Measurements from ENCODE around the gene ABCC2.
"Not testable (repeated sequence)": the region's sequence is repeated elsewhere in the genome, so short reads cannot be mapped to it uniquely, and the experiment has no call there.

ABCC2 gene

GRCh38 chr10:99782447-99783286 lies at the start of gene ABCC2:
Gene ABCC2 (plus strand): TSS chr10:99782640. CDS start chr10:99782845, 205 bp downstream.
- DNase-seq (ENCODE audit: low read depth), result no peak

- no peak for DNase-seq (ENCODE audit: low read depth)
Observed at GRCh38 chr10:99733366-99733765, 49.1 kb upstream of the ABCC2 start.

GRCh38 chr10:99734111-99734510 lies 48.3 kb upstream of the ABCC2 start:
- not testable (repeated sequence) for DNase-seq (ENCODE audit: low read depth)

- DNase-seq (ENCODE audit: low read depth), result no peak
Observed at GRCh38 chr10:99740260-99740659, 42.2 kb upstream of the ABCC2 start.

GRCh38 chr10:99740933-99741559 lies 41.4 kb upstream of the ABCC2 start:
- DNase-seq (ENCODE audit: low read depth), result no peak

GRCh38 chr10:99742254-99742653 lies 40.2 kb upstream of the ABCC2 start:
- no peak for DNase-seq (ENCODE audit: low read depth)

GRCh38 chr10:99742701-99743100 lies 39.7 kb upstream of the ABCC2 start:
- no peak for DNase-seq (ENCODE audit: low read depth)

- no peak for DNase-seq (ENCODE audit: low read depth)
Observed at GRCh38 chr10:99743841-99744240, 38.6 kb upstream of the ABCC2 start.

- DNase-seq (ENCODE audit: low read depth), result not testable (repeated sequence)
Observed at GRCh38 chr10:99746166-99746565, 36.3 kb upstream of the ABCC2 start.

GRCh38 chr10:99748823-99749451 lies 33.5 kb upstream of the ABCC2 start:
- DNase-seq (ENCODE audit: low read depth), result no peak

- no peak for DNase-seq (ENCODE audit: low read depth)
Observed at GRCh38 chr10:99750641-99751040, 31.8 kb upstream of the ABCC2 start.

- DNase-seq (ENCODE audit: low read depth), result no peak
Observed at GRCh38 chr10:99754670-99755069, 27.8 kb upstream of the ABCC2 start.

- DNase-seq (ENCODE audit: low read depth), result no peak
Observed at GRCh38 chr10:99756159-99756558, 26.3 kb upstream of the ABCC2 start.

- no peak for DNase-seq (ENCODE audit: low read depth)
Observed at GRCh38 chr10:99758211-99758891, 24.1 kb upstream of the ABCC2 start.

GRCh38 chr10:99760321-99760720 lies 22.1 kb upstream of the ABCC2 start:
- no peak for DNase-seq (ENCODE audit: low read depth)

GRCh38 chr10:99761365-99761764 lies 21.1 kb upstream of the ABCC2 start:
- no peak for DNase-seq (ENCODE audit: low read depth)

- no peak for DNase-seq (ENCODE audit: low read depth)
Observed at GRCh38 chr10:99765672-99766301, 16.7 kb upstream of the ABCC2 start.

- DNase-seq (ENCODE audit: low read depth), result no peak
Observed at GRCh38 chr10:99766302-99766681, 16.1 kb upstream of the ABCC2 start.

- no peak for DNase-seq (ENCODE audit: low read depth)
Observed at GRCh38 chr10:99767901-99768300, 14.5 kb upstream of the ABCC2 start.

- DNase-seq (ENCODE audit: low read depth), result no peak
Observed at GRCh38 chr10:99768556-99768955, 13.9 kb upstream of the ABCC2 start.

GRCh38 chr10:99769706-99770105 lies 12.7 kb upstream of the ABCC2 start:
- no peak for DNase-seq (ENCODE audit: low read depth)

- DNase-seq (ENCODE audit: low read depth), result no peak
Observed at GRCh38 chr10:99770408-99771045, 11.9 kb upstream of the ABCC2 start.
